AG04449 (cell line): ENCODE data around the gene BAZ2B.

Source experiments
- CTCF ChIA-PET: fragments of 350-600 bp; formaldehyde crosslinking; extraction: SDS; loops from one replicate; lab custom pipeline; 2021; ENCODE audit warnings: antibody characterized with exemption; lab: Yijun Ruan, JAX
- POLR2A ChIA-PET: fragments of 400-600, 350-600 bp; formaldehyde crosslinking; extraction: SDS; loops from one replicate; lab custom pipeline; 2020; ENCODE audit warnings: antibody characterized with exemption, inconsistent platforms; lab: Yijun Ruan, JAX
- DNase-seq: peaks from one replicate; pipeline ENCODE4 v3.0.0-alpha.2; 2010; ENCODE audit warnings: low read depth, low spot score
- H3K4me3 ChIP-seq: 2 replicates; pipeline ENCODE4 v1.5.1; 2011; ENCODE audit warnings: low read depth, mild to moderate bottlenecking, control low read depth, low read length
- CTCF ChIP-seq: IDR thresholded peaks from one replicate; pipeline ENCODE4 v1.5.1; 2011; ENCODE audit warnings: mild to moderate bottlenecking, moderate library complexity, low read length, control low read depth, inconsistent platforms; ENCODE audit not compliant: insufficient read depth; ENCODE audit errors: missing control alignments

The BAZ2B gene

GRCh38 chr2:159616286-159616701 lies at the start of gene BAZ2B:
TSS of gene BAZ2B (minus strand) at chr2:159616548. CDS start at chr2:159478719, 137,829 bp downstream.
- ChIA-PET CTCF (interaction anchor here (1.2 to 1.7 kb wide), 2 partner anchors 15 to 19 kb away, joined by 3 to 4 read pairs; no protein-coding TSS in a partner anchor), POLR2A (interaction anchor here (0.6 to 0.9 kb wide), 3 partner anchors 18 to 97 kb away, joined by 3 to 5 read pairs (median 3); partner anchors contain the start of gene MARCHF7)
- no peak for TF ChIP-seq CTCF
- peak within 1 kb of the TSS; percentile 71 for H3K4me3 ChIP-seq
- DNase-seq = no peak

GRCh38 chr2:159661286-159661685 lies 44.9 kb upstream of the BAZ2B start:
- no peak overlapping the region for H3K4me3 ChIP-seq
- no peak for DNase-seq
- ChIA-PET CTCF (no interaction called here), POLR2A (no interaction called here)
- no peak for TF ChIP-seq CTCF

GRCh38 chr2:159658881-159659873 lies 42.8 kb upstream of the BAZ2B start:
- no peak for TF ChIP-seq CTCF
- POLR2A ChIA-PET = no interaction called here
- no peak for DNase-seq
- H3K4me3 ChIP-seq = no peak overlapping the region
- CTCF ChIA-PET = no interaction called here

- no peak for TF ChIP-seq CTCF
- CTCF ChIA-PET = no interaction called here
- H3K4me3 ChIP-seq = no peak overlapping the region
- POLR2A ChIA-PET = no interaction called here
- DNase-seq = no peak
Observed at GRCh38 chr2:159653962-159654361, 37.6 kb upstream of the BAZ2B start.

GRCh38 chr2:159651884-159652283 lies 35.5 kb upstream of the BAZ2B start:
- ChIA-PET POLR2A (no interaction called here), CTCF (no interaction called here)
- H3K4me3 ChIP-seq = no peak overlapping the region
- TF ChIP-seq CTCF = no peak
- no peak for DNase-seq

GRCh38 chr2:159650574-159650973 lies 34.2 kb upstream of the BAZ2B start:
- H3K4me3 ChIP-seq = no peak overlapping the region
- no peak for DNase-seq
- ChIA-PET POLR2A (no interaction called here), CTCF (no interaction called here)
- TF ChIP-seq CTCF = no peak
